Loucy (cell line): Measurements from ENCODE around the gene HRH3.

ENCODE experiments used
- CTCF ChIP-seq: fragments of 200-600 bp; sonication (generic); conservative IDR thresholded peaks from 2 replicates; pipeline ENCODE4 v1.5.1; 2014; ENCODE audit warnings: mild to moderate bottlenecking, antibody characterized with exemption, low read length
- EZH2phosphoT487 ChIP-seq: fragments of 200-600 bp; IDR thresholded peaks from 2 replicates; pipeline ENCODE4 v1.6.1; 2018; ENCODE audit warnings: antibody characterized with exemption, mild to moderate bottlenecking, moderate library complexity, borderline replicate concordance

GRCh38 chr20:62242176-62242575 lies 22.1 kb upstream of the HRH3 start:
- TF ChIP-seq CTCF: no peak
- TF ChIP-seq EZH2phosphoT487: no peak
